Measurements from ENCODE around the gene NRXN2.

NRXN2 gene

GRCh38 chr11:64723117-64723906 is at the start of gene NRXN2:
Gene NRXN2 (minus strand): TSS chr11:64723197. CDS start chr11:64713699, 9,498 bp downstream.
- Histone ChIP-seq H3K27ac (no peak within 1 kb of the TSS), H3K4me3 (peak within 1 kb of the TSS; percentile 87), H3K9me3 (ENCODE audit: low read depth, low read length) (no peaks in the 10 kb centered on the region), H3K9ac (ENCODE audit: insufficient read length) (peak within 1 kb of the TSS; percentile 53), H3K36me3 (ENCODE audit: insufficient read depth, low read length) (no peaks in the 10 kb centered on the region)
- no peak for DNase-seq (ENCODE audit: low read depth, low spot score)
- no peak for TF ChIP-seq EZH2 (IDR thresholded peaks at IDR 0.05)
- TF ChIP-seq POLR2AphosphoS5 (IDR thresholded peaks at IDR 0.05; ENCODE audit: borderline replicate concordance, low read depth, low read length): no peak

GRCh38 chr11:64772303-64773018 is 49.5 kb upstream of the NRXN2 start:
- no peaks in the 10 kb centered on the region for H3K9me3 ChIP-seq (ENCODE audit: low read depth, low read length)
- H3K9ac ChIP-seq (ENCODE audit: insufficient read length): no peak overlapping the region
- peaks cover 100% of the 10 kb centered on the region for H3K36me3 ChIP-seq (ENCODE audit: insufficient read depth, low read length)
- no peak overlapping the region for H3K4me3 ChIP-seq
- TF ChIP-seq FOXP2 (optimal IDR thresholded peaks at IDR 0.05; ENCODE audit: control extremely low read depth, extremely low read length, insufficient read depth) (no peak), EZH2 (IDR thresholded peaks at IDR 0.05) (no peak), POLR2AphosphoS5 (IDR thresholded peaks at IDR 0.05; ENCODE audit: borderline replicate concordance, low read depth, low read length) (no peak)
- peak overlapping the region; percentile 22; the same call in 1 of the 2 replicates for H3K27ac ChIP-seq
- DNase-seq (ENCODE audit: low read depth, low spot score): no peak

- H3K9ac ChIP-seq (ENCODE audit: insufficient read length): no peak overlapping the region
- H3K9me3 ChIP-seq (ENCODE audit: low read depth, low read length): no peaks in the 10 kb centered on the region
- TF ChIP-seq EZH2 (IDR thresholded peaks at IDR 0.05) (no peak), FOXP2 (optimal IDR thresholded peaks at IDR 0.05; ENCODE audit: control extremely low read depth, extremely low read length, insufficient read depth) (no peak), POLR2AphosphoS5 (IDR thresholded peaks at IDR 0.05; ENCODE audit: borderline replicate concordance, low read depth, low read length) (no peak)
- H3K4me3 ChIP-seq: no peak overlapping the region
- DNase-seq (ENCODE audit: low read depth, low spot score): no peak
- peak overlapping the region; percentile 22; the same call in 1 of the 2 replicates for H3K27ac ChIP-seq
- H3K36me3 ChIP-seq (ENCODE audit: insufficient read depth, low read length): peaks cover 100% of the 10 kb centered on the region
Observed at GRCh38 chr11:64771861-64772260, 48.9 kb upstream of the NRXN2 start.

- Histone ChIP-seq H3K9ac (ENCODE audit: insufficient read length) (no peak overlapping the region), H3K9me3 (ENCODE audit: low read depth, low read length) (no peaks in the 10 kb centered on the region), H3K36me3 (ENCODE audit: insufficient read depth, low read length) (peaks cover 98% of the 10 kb centered on the region), H3K4me3 (no peak overlapping the region), H3K27ac (no peak overlapping the region)
- no peak for DNase-seq (ENCODE audit: low read depth, low spot score)
- no peak for TF ChIP-seq FOXP2 (optimal IDR thresholded peaks at IDR 0.05; ENCODE audit: control extremely low read depth, extremely low read length, insufficient read depth)
- TF ChIP-seq EZH2 (IDR thresholded peaks at IDR 0.05): no peak
- TF ChIP-seq POLR2AphosphoS5 (IDR thresholded peaks at IDR 0.05; ENCODE audit: borderline replicate concordance, low read depth, low read length): no peak
Observed at GRCh38 chr11:64770120-64770519, 47.1 kb upstream of the NRXN2 start.

GRCh38 chr11:64769283-64769682 is 46.3 kb upstream of the NRXN2 start:
- H3K27ac ChIP-seq: no peak overlapping the region
- no peak overlapping the region for H3K4me3 ChIP-seq
- H3K9ac ChIP-seq (ENCODE audit: insufficient read length): no peak overlapping the region
- H3K9me3 ChIP-seq (ENCODE audit: low read depth, low read length): no peaks in the 10 kb centered on the region
- H3K36me3 ChIP-seq (ENCODE audit: insufficient read depth, low read length): peaks cover 98% of the 10 kb centered on the region
- DNase-seq (ENCODE audit: low read depth, low spot score): no peak
- no peak for TF ChIP-seq POLR2AphosphoS5 (IDR thresholded peaks at IDR 0.05; ENCODE audit: borderline replicate concordance, low read depth, low read length)
- TF ChIP-seq FOXP2 (optimal IDR thresholded peaks at IDR 0.05; ENCODE audit: control extremely low read depth, extremely low read length, insufficient read depth): no peak
- no peak for TF ChIP-seq EZH2 (IDR thresholded peaks at IDR 0.05)

- H3K4me3 ChIP-seq: no peak overlapping the region
- no peak overlapping the region for H3K9ac ChIP-seq (ENCODE audit: insufficient read length)
- no peaks in the 10 kb centered on the region for H3K9me3 ChIP-seq (ENCODE audit: low read depth, low read length)
- DNase-seq (ENCODE audit: low read depth, low spot score): no peak
- peaks cover 98% of the 10 kb centered on the region for H3K36me3 ChIP-seq (ENCODE audit: insufficient read depth, low read length)
- no peak for TF ChIP-seq FOXP2 (optimal IDR thresholded peaks at IDR 0.05; ENCODE audit: control extremely low read depth, extremely low read length, insufficient read depth)
- TF ChIP-seq POLR2AphosphoS5 (IDR thresholded peaks at IDR 0.05; ENCODE audit: borderline replicate concordance, low read depth, low read length): no peak
- no peak for TF ChIP-seq EZH2 (IDR thresholded peaks at IDR 0.05)
- H3K27ac ChIP-seq: no peak overlapping the region
Observed at GRCh38 chr11:64768300-64768694, 45.3 kb upstream of the NRXN2 start.

- no peak for DNase-seq (ENCODE audit: low read depth, low spot score)
- no peak for TF ChIP-seq EZH2 (IDR thresholded peaks at IDR 0.05)
- TF ChIP-seq FOXP2 (optimal IDR thresholded peaks at IDR 0.05; ENCODE audit: control extremely low read depth, extremely low read length, insufficient read depth): no peak
- no peak; the same call in 1 of the 2 replicates for TF ChIP-seq POLR2AphosphoS5 (IDR thresholded peaks at IDR 0.05; ENCODE audit: borderline replicate concordance, low read depth, low read length)
Observed at GRCh38 chr11:64767344-64768299, 44.6 kb upstream of the NRXN2 start.

More at GRCh38 chr11:64767344-64768299, 44.6 kb upstream of the NRXN2 start:
- Histone ChIP-seq H3K27ac (no peak overlapping the region), H3K4me3 (no peak overlapping the region), H3K9me3 (ENCODE audit: low read depth, low read length) (no peaks in the 10 kb centered on the region), H3K9ac (ENCODE audit: insufficient read length) (no peak overlapping the region), H3K36me3 (ENCODE audit: insufficient read depth, low read length) (peaks cover 97% of the 10 kb centered on the region)
